A673 (cell line): ENCODE results near the gene FGFR4.

ENCODE experiments used
- CTCF ChIP-seq: fragments of 300-800, 200-600 bp; sonication (generic); conservative IDR thresholded peaks from 2 replicates; pipeline ENCODE4 v1.5.1; 2017; ENCODE audit warnings: low read depth, mild to moderate bottlenecking, antibody characterized with exemption, low read length, moderate library complexity, mixed read lengths
- EZH2 ChIP-seq: fragments of 200-600 bp; sonication (generic); IDR thresholded peaks from 2 replicates; pipeline ENCODE4 v1.6.1; 2017; ENCODE audit warnings: borderline replicate concordance, low read depth, mild to moderate bottlenecking, mixed read lengths, antibody characterized with exemption, low read length; ENCODE audit not compliant: poor library complexity, severe bottlenecking

- TF ChIP-seq CTCF: no peak
- TF ChIP-seq EZH2: no peak
These were observed 19.2 kb upstream of the FGFR4 start for GRCh38 chr5:177067503-177067902.
